KMS-11 (cell line): Measurements from ENCODE around the gene CRTC1.

ENCODE experiments used
- H2AFZ ChIP-seq: fragments of 200-600 bp; sonication (generic); 2 replicates; pipeline ENCODE4 v1.6.1; 2016; ENCODE audit warnings: antibody characterized with exemption, mixed run types, low read depth
- H3K27ac ChIP-seq: fragments of 200-600 bp; sonication (generic); 2 replicates; pipeline ENCODE4 v1.6.1; 2016; ENCODE audit warnings: mild to moderate bottlenecking, mixed run types
- H3K27me3 ChIP-seq: fragments of 200-600 bp; sonication (generic); 2 replicates; pipeline ENCODE4 v1.6.1; 2017; ENCODE audit warnings: mild to moderate bottlenecking, low read depth, mixed run types, moderate library complexity; ENCODE audit not compliant: insufficient read depth
- H3K36me3 ChIP-seq: fragments of 200-600 bp; sonication (generic); 2 replicates; pipeline ENCODE4 v1.6.1; 2017; ENCODE audit warnings: mild to moderate bottlenecking, mixed run types; ENCODE audit not compliant: insufficient read depth
- H3K4me1 ChIP-seq: fragments of 200-600 bp; sonication (generic); 2 replicates; pipeline ENCODE4 v1.6.1; 2016; ENCODE audit warnings: mild to moderate bottlenecking, low read depth, mixed run types; ENCODE audit not compliant: poor library complexity, severe bottlenecking
- H3K4me2 ChIP-seq: fragments of 200-600 bp; sonication (generic); 2 replicates; pipeline ENCODE4 v1.7.0; 2016; ENCODE audit warnings: mild to moderate bottlenecking, mixed run types
- H3K4me3 ChIP-seq: fragments of 200-600 bp; sonication (generic); IDR thresholded peaks from 2 replicates; pipeline ENCODE4 v1.6.1; 2017; ENCODE audit warnings: low read depth, low read length, mixed read lengths; ENCODE audit not compliant: insufficient read depth
- H3K79me2 ChIP-seq: fragments of 200-600 bp; sonication (generic); 2 replicates; pipeline ENCODE4 v1.6.1; 2016; ENCODE audit warnings: low read depth, mixed run types; ENCODE audit not compliant: insufficient read depth
- H3K9ac ChIP-seq: fragments of 200-600 bp; sonication (generic); 2 replicates; pipeline ENCODE4 v1.6.1; 2016; ENCODE audit warnings: mild to moderate bottlenecking, mixed run types
- H4K20me1 ChIP-seq: fragments of 200-600 bp; sonication (generic); 2 replicates; pipeline ENCODE4 v1.6.1; 2016; ENCODE audit warnings: mild to moderate bottlenecking, mixed run types; ENCODE audit not compliant: insufficient read depth
- CTCF ChIP-seq: fragments of 200-600 bp; sonication (generic); conservative IDR thresholded peaks from 2 replicates; pipeline ENCODE4 v1.6.1; 2017; ENCODE audit warnings: low read depth, mild to moderate bottlenecking, antibody characterized with exemption, low read length, moderate library complexity, mixed read lengths

Gene CRTC1

GRCh38 chr19:18782559-18783225, 99.2 kb downstream of the CRTC1 start:
- no peak overlapping the region for H3K4me3 ChIP-seq
- H3K4me1 ChIP-seq = peaks cover 12% of the 10 kb centered on the region
- no peak overlapping the region for H2AFZ ChIP-seq
- H3K36me3 ChIP-seq = no peaks in the 10 kb centered on the region
- peaks cover 2% of the 10 kb centered on the region; the same call in 1 of the 2 replicates for H3K27me3 ChIP-seq
- no peak overlapping the region for H3K9ac ChIP-seq
- no peaks in the 10 kb centered on the region for H4K20me1 ChIP-seq
- H3K27ac ChIP-seq = no peak overlapping the region
- H3K79me2 ChIP-seq = no peaks in the 10 kb centered on the region
- no peak overlapping the region for H3K4me2 ChIP-seq
- TF ChIP-seq CTCF = no peak

- Histone ChIP-seq H4K20me1 (no peaks in the 10 kb centered on the region), H2AFZ (no peak overlapping the region), H3K27me3 (peaks cover 2% of the 10 kb centered on the region; the same call in 1 of the 2 replicates), H3K9ac (no peak overlapping the region), H3K4me1 (peaks cover 4% of the 10 kb centered on the region), H3K36me3 (no peaks in the 10 kb centered on the region), H3K27ac (no peak overlapping the region), H3K79me2 (no peaks in the 10 kb centered on the region), H3K4me3 (no peak overlapping the region), H3K4me2 (no peak overlapping the region)
- no peak for TF ChIP-seq CTCF
Measured at GRCh38 chr19:18783958-18784785, 100.7 kb downstream of the CRTC1 start.

- Histone ChIP-seq H3K9ac (no peak overlapping the region), H2AFZ (no peak overlapping the region), H3K79me2 (no peaks in the 10 kb centered on the region), H3K4me3 (no peak overlapping the region), H3K27me3 (peaks cover 2% of the 10 kb centered on the region; the same call in 1 of the 2 replicates), H3K4me2 (no peak overlapping the region), H3K36me3 (no peaks in the 10 kb centered on the region), H3K4me1 (peaks cover 4% of the 10 kb centered on the region), H3K27ac (no peak overlapping the region), H4K20me1 (no peaks in the 10 kb centered on the region)
- TF ChIP-seq CTCF = no peak
Measured at GRCh38 chr19:18784786-18785120, 101.3 kb downstream of the CRTC1 start.

- no peaks in the 10 kb centered on the region for H3K79me2 ChIP-seq
- H3K4me1 ChIP-seq = peaks cover 4% of the 10 kb centered on the region
- peak overlapping the region; percentile 70 for H3K4me2 ChIP-seq
- H3K4me3 ChIP-seq = no peak overlapping the region
- no peak for TF ChIP-seq CTCF
- no peak overlapping the region for H3K9ac ChIP-seq
- no peak overlapping the region for H3K27ac ChIP-seq
- peak overlapping the region; percentile 59 for H2AFZ ChIP-seq
- peaks cover 7% of the 10 kb centered on the region for H3K27me3 ChIP-seq
- H4K20me1 ChIP-seq = no peaks in the 10 kb centered on the region
- no peaks in the 10 kb centered on the region for H3K36me3 ChIP-seq
Measured at GRCh38 chr19:18785179-18786124, 102.0 kb downstream of the CRTC1 start.
